Testis (tissue), 2 donors: ENCODE measurements around the gene CDH13.

Experiments used
- CTCF ChIP-seq, 3 experiments: fragments of 450-650 bp in 2 of 3; fragments of 200-600 bp in 1 of 3; sonication (generic) in 1 of 3; IDR thresholded peaks; one replicate each; pipeline ENCODE4 v1.5.1; 2016 to 2019; ENCODE audit warnings: antibody characterized with exemption in 3 of 3, mild to moderate bottlenecking in 2 of 3, moderate library complexity in 1 of 3
- POLR2A ChIP-seq: fragments of 450-650 bp; IDR thresholded peaks from one replicate; pipeline ENCODE4 v1.6.1; 2017; ENCODE audit warnings: antibody characterized with exemption, mild to moderate bottlenecking, moderate library complexity

- no peak for TF ChIP-seq CTCF (IDR thresholded peaks at IDR 0.05)
- TF ChIP-seq POLR2A, result no peak
These were observed 482.8 kb downstream of the CDH13 start for GRCh38 chr16:83109490-83110125.
